A549 (cell line): Measurements from ENCODE around the gene FHIT. TPM values are rescaled to one million over a fixed set of nuclear protein-coding genes. Genes with fewer than 3 reads are reported as not detected.

ENCODE experiments used
- ATAC-seq, 2 experiments: fragments of 200-7000 bp in 1 of 2; fragments of >200 bp in 1 of 2; cut with Nextera tagmentation in 1 of 2; cut with Tn5 transposase in 1 of 2; 3 replicates each; pipeline versions ENCODE4 v1.8.0 to v1.9.1; 2018 to 2020; ENCODE audit warnings: mild to moderate bottlenecking in 1 of 2, moderate library complexity in 1 of 2
- CTCF ChIA-PET: fragments of 300-600 bp; sonication (Branson Sonifier 250); formaldehyde crosslinking; extraction: SDS; loops from one replicate; lab custom pipeline; 2021; ENCODE audit warnings: antibody characterized with exemption, inconsistent platforms; lab: Yijun Ruan, JAX
- POLR2A ChIA-PET: fragments of 350-600 bp; formaldehyde crosslinking; extraction: SDS; loops from one replicate; lab custom pipeline; 2021; ENCODE audit warnings: antibody characterized with exemption, inconsistent platforms; lab: Yijun Ruan, JAX
- DNase-seq, 2 experiments: peaks; one replicate each; pipeline versions ENCODE4 v3.0.0 to v3.0.0-alpha.2; 2011 to 2016; ENCODE audit warnings: low read depth in 1 of 2, low spot score in 1 of 2
- FAIRE-seq: peaks from 2 replicates; lab custom pipeline; 2011; peaks lifted over from hg19 to GRCh38; lab: Jason Lieb, UNC
- H3K27ac ChIP-seq, 2 experiments: fragments of >200 bp; sonication (Bioruptor Twin); formaldehyde crosslinking; 3 replicates each; pipeline ENCODE4 v1.5.1; 2016 to 2017
- H3K4me1 ChIP-seq: fragments of >200 bp; sonication (Bioruptor Twin); formaldehyde crosslinking; 3 replicates; pipeline ENCODE4 v1.6.1; 2016
- H3K4me2 ChIP-seq: fragments of >200 bp; sonication (Bioruptor Twin); formaldehyde crosslinking; 3 replicates; pipeline ENCODE4 v1.6.1; 2016
- H3K4me3 ChIP-seq: fragments of >200 bp; sonication (Bioruptor Twin); formaldehyde crosslinking; 3 replicates; pipeline ENCODE4 v1.5.1; 2016
- H3K9me3 ChIP-seq: fragments of >200 bp; sonication (Bioruptor Twin); formaldehyde crosslinking; 3 replicates; pipeline ENCODE4 v1.6.1; 2016
- ATOH8 ChIP-seq: fragments of 250-450 bp; sonication (Bioruptor Pico); IDR thresholded peaks from 2 replicates; pipeline ENCODE4 v1.5.0; 2020; ENCODE audit warnings: low read depth, mild to moderate bottlenecking, moderate library complexity
- BCL3 ChIP-seq: fragments of >200 bp; sonication (Bioruptor Twin); formaldehyde crosslinking; IDR thresholded peaks from 3 replicates; pipeline ENCODE4 v1.6.1; 2016
- ESRRA ChIP-seq: fragments of 150-350 bp; IDR thresholded peaks from 2 replicates; pipeline ENCODE4 v1.6.1; 2014; ENCODE audit warnings: mild to moderate bottlenecking, low read length, borderline replicate concordance
- FOSL2 ChIP-seq, 2 experiments: fragments of 450-650 bp in 1 of 2; fragments of >200 bp in 1 of 2; sonication (Bioruptor Twin) in 1 of 2; formaldehyde crosslinking; IDR thresholded peaks; 2 replicates each; pipeline versions ENCODE4 v1.5.0 to v1.6.1; 2016 to 2020; ENCODE audit warnings: mild to moderate bottlenecking in 1 of 2, moderate library complexity in 1 of 2
- HEYL ChIP-seq: fragments of 250-450 bp; sonication (Bioruptor Pico); IDR thresholded peaks from 2 replicates; pipeline ENCODE4 v1.8.0; 2021; ENCODE audit warnings: mild to moderate bottlenecking, moderate library complexity
- HMGXB4 ChIP-seq: fragments of 250-450 bp; sonication (Bioruptor Pico); IDR thresholded peaks from 2 replicates; pipeline ENCODE4 v1.5.0; 2021; ENCODE audit warnings: mild to moderate bottlenecking, moderate library complexity, borderline replicate concordance
- JUNB ChIP-seq: fragments of >200 bp; sonication (Bioruptor Twin); formaldehyde crosslinking; IDR thresholded peaks from 2 replicates; pipeline ENCODE4 v1.6.1; 2016
- KDM1A ChIP-seq: fragments of 200-600 bp; sonication (generic); IDR thresholded peaks from 2 replicates; pipeline ENCODE4 v1.6.1; 2016; ENCODE audit warnings: low read depth, mild to moderate bottlenecking
- KDM5A ChIP-seq: fragments of 200-600 bp; sonication (generic); IDR thresholded peaks from 2 replicates; pipeline ENCODE4 v1.6.1; 2016; ENCODE audit warnings: antibody characterized with exemption, mild to moderate bottlenecking
- MAFK ChIP-seq: fragments of 450-650 bp; IDR thresholded peaks from 2 replicates; pipeline ENCODE4 v1.6.1; 2014; ENCODE audit not compliant: partially characterized antibody
- MAX ChIP-seq: IDR thresholded peaks from 2 replicates; pipeline ENCODE4 v1.6.1; 2012
- MAZ ChIP-seq: fragments of 150-350 bp; IDR thresholded peaks from 2 replicates; pipeline ENCODE4 v1.6.1; 2014; ENCODE audit warnings: antibody characterized with exemption, low read depth, low read length, borderline replicate concordance
- PHF8 ChIP-seq: fragments of 200-600 bp; sonication (generic); IDR thresholded peaks from 2 replicates; pipeline ENCODE4 v1.6.1; 2016; ENCODE audit warnings: low read depth, mild to moderate bottlenecking, antibody characterized with exemption, moderate library complexity, borderline replicate concordance
- POLR2A ChIP-seq: IDR thresholded peaks from 2 replicates; pipeline ENCODE4 v1.6.1; 2012; ENCODE audit warnings: mild to moderate bottlenecking, low read length
- SMC3 ChIP-seq: fragments of >200 bp; sonication (Bioruptor Twin); formaldehyde crosslinking; IDR thresholded peaks from 3 replicates; pipeline ENCODE4 v1.6.1; 2018; ENCODE audit warnings: inconsistent platforms
- SREBF2 ChIP-seq: fragments of 450-650 bp; IDR thresholded peaks from 2 replicates; pipeline ENCODE4 v1.6.1; 2014; ENCODE audit warnings: mild to moderate bottlenecking, moderate library complexity
- ZC3H11A ChIP-seq: fragments of 450-650 bp; IDR thresholded peaks from 2 replicates; pipeline ENCODE4 v1.6.1; 2014; ENCODE audit warnings: antibody characterized with exemption, mild to moderate bottlenecking
- ZFP36 ChIP-seq: fragments of 450-650 bp; IDR thresholded peaks from 2 replicates; pipeline ENCODE4 v1.6.1; 2014; ENCODE audit warnings: borderline replicate concordance; ENCODE audit not compliant: partially characterized antibody
- ZNF302 ChIP-seq: fragments of 250-450 bp; sonication (Bioruptor Pico); IDR thresholded peaks from 2 replicates; pipeline ENCODE4 v1.9.0; 2021; ENCODE audit warnings: inconsistent platforms, mild to moderate bottlenecking, moderate library complexity
- ZSCAN20 ChIP-seq: fragments of 250-450 bp; sonication (Bioruptor Pico); IDR thresholded peaks from 2 replicates; pipeline ENCODE4 v1.8.0; 2022; ENCODE audit warnings: mild to moderate bottlenecking, moderate library complexity
- WGBS: methylation state at CpG from one replicate; pipeline ENCODE4 v1.1.6; 2017; ENCODE audit errors: missing lambda C conversion rate; 5-methylcytosine and 5-hydroxymethylcytosine counted together
- polyA plus RNA-seq, 4 experiments: library from polyadenylated mRNA; depleted of rRNA in 3 of 4; stranded (reverse); fragments of >200 nt; fragmentation: RNase III in 1 of 4; extraction: RNeasy Plus Mini Kit Qiagen cat#74134 plus additional on column Dnase treatment in 1 of 4; gene quantifications; 2 replicates in 3 of 4; 3 replicates in 1 of 4; pipeline ENCODE4 v1.2.3, GENCODE V29; 2011 to 2017
- TF ChIP-seq, protein P1 (sequence below): fragments of 150-350 bp; IDR thresholded peaks from 2 replicates; pipeline ENCODE4 v1.6.1; 2014; ENCODE audit warnings: low read depth, mild to moderate bottlenecking, low read length
- TF ChIP-seq, protein P2 (sequence below): IDR thresholded peaks from 2 replicates; pipeline ENCODE4 v1.6.1; 2012; ENCODE audit warnings: low read depth, borderline replicate concordance
- TF ChIP-seq, protein P3 (sequence below): fragments of >200 bp; sonication (Bioruptor Twin); formaldehyde crosslinking; IDR thresholded peaks from 2 replicates; pipeline ENCODE4 v1.6.1; 2016
- TF ChIP-seq, protein P4 (sequence below): IDR thresholded peaks from 2 replicates; pipeline ENCODE4 v1.6.1; 2012

The FHIT gene
- polyA plus RNA-seq, 2 of the 4 experiments (the other 2 are of a cell fraction), result 0.76 to 0.92 TPM

DNA sequence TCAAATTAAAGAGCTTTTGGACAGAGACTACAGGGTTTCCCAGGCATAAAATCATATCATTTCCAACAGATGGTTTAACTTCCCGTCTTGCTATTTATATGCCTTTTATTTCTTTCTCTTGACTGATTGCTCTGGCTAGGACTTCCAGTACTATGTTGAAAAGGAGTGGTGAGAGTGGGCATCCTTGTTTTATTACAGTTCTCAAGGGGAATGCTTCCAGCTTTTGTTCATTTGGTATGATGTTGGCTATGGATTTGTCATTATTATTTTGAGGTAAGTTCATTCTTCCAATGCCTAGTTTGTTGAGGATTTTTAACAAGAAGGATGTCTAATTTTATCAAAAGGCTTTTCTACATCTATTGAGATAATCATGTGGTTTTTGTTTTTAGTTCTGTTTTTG is 1304.9 kb downstream of the FHIT start:
- Histone ChIP-seq H3K4me1 (no peaks in the 10 kb centered on the region), H3K4me2 (no peak overlapping the region), H3K9me3 (no peaks in the 10 kb centered on the region), H3K4me3 (no peak overlapping the region), H3K27ac (no peak overlapping the region)
- ChIA-PET CTCF (no interaction called here), POLR2A (no interaction called here)
- DNase-seq (no peak), FAIRE-seq (no peak), ATAC-seq (no peak)
- 0% methylated on average over 1 of the region's 1 CpG for WGBS
- TF ChIP-seq JUNB, result no peak
- TF ChIP-seq, protein P1, sequence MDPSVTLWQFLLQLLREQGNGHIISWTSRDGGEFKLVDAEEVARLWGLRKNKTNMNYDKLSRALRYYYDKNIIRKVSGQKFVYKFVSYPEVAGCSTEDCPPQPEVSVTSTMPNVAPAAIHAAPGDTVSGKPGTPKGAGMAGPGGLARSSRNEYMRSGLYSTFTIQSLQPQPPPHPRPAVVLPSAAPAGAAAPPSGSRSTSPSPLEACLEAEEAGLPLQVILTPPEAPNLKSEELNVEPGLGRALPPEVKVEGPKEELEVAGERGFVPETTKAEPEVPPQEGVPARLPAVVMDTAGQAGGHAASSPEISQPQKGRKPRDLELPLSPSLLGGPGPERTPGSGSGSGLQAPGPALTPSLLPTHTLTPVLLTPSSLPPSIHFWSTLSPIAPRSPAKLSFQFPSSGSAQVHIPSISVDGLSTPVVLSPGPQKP, result no peak
- no peak for TF ChIP-seq ZC3H11A
- no peak for TF ChIP-seq HMGXB4 (CRISPR knock-in tag)
- TF ChIP-seq ATOH8 (CRISPR knock-in tag), result no peak
- TF ChIP-seq, protein P2, sequence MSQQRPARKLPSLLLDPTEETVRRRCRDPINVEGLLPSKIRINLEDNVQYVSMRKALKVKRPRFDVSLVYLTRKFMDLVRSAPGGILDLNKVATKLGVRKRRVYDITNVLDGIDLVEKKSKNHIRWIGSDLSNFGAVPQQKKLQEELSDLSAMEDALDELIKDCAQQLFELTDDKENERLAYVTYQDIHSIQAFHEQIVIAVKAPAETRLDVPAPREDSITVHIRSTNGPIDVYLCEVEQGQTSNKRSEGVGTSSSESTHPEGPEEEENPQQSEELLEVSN, result no peak
- no peak for TF ChIP-seq MAZ
- no peak for TF ChIP-seq PHF8
- no peak for TF ChIP-seq ESRRA
- no peak for TF ChIP-seq ZFP36

DNA sequence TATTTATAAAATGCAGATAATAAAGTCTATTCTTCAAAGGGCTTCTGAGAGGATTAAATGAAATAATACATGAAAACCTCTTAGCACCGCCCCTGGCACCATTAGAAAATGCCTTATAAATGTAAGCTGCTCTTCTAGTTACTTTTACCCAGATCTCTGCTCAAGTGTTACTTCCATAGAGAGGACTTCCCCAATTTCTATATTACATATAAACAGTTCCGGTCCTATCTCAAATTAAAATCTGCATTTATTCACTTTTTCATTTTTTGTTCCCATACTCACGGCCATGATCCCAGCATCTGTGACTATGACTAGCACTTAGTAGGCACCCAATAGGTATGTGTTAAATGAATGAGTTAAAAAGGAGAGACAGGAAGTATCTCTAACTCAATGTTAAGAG is 1310.5 kb downstream of the FHIT start:
- ChIA-PET CTCF (no interaction called here), POLR2A (no interaction called here)
- Histone ChIP-seq H3K4me3 (no peak overlapping the region), H3K4me2 (no peak overlapping the region), H3K9me3 (no peaks in the 10 kb centered on the region), H3K27ac (no peak overlapping the region), H3K4me1 (no peaks in the 10 kb centered on the region)
- ATAC-seq (no peak), DNase-seq (no peak), FAIRE-seq (no peak)
- TF ChIP-seq KDM1A, result no peak
- TF ChIP-seq SREBF2, result no peak
- TF ChIP-seq POLR2A, result no peak
- TF ChIP-seq, protein P3, sequence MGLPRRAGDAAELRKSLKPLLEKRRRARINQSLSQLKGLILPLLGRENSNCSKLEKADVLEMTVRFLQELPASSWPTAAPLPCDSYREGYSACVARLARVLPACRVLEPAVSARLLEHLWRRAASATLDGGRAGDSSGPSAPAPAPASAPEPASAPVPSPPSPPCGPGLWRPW, result no peak
- no peak for TF ChIP-seq MAX
- no peak for TF ChIP-seq ZSCAN20 (CRISPR knock-in tag)
- TF ChIP-seq, protein P4, sequence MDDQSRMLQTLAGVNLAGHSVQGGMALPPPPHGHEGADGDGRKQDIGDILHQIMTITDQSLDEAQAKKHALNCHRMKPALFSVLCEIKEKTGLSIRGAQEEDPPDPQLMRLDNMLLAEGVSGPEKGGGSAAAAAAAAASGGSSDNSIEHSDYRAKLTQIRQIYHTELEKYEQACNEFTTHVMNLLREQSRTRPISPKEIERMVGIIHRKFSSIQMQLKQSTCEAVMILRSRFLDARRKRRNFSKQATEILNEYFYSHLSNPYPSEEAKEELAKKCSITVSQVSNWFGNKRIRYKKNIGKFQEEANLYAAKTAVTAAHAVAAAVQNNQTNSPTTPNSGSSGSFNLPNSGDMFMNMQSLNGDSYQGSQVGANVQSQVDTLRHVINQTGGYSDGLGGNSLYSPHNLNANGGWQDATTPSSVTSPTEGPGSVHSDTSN, result no peak
- TF ChIP-seq ZNF302 (CRISPR knock-in tag), result no peak
- TF ChIP-seq MAFK, result no peak
- TF ChIP-seq KDM5A, result no peak
- no peak for TF ChIP-seq BCL3
- no peak for TF ChIP-seq HEYL (CRISPR knock-in tag)
- no peak for TF ChIP-seq SMC3
- TF ChIP-seq FOSL2 (IDR thresholded peaks at IDR 0.05), result no peak
- TF ChIP-seq FOSL2 (CRISPR knock-in tag; IDR thresholded peaks at IDR 0.05), result no peak
- no peak for TF ChIP-seq ZC3H11A
- 5% methylated on average over 3 of the region's 3 CpGs for WGBS
